ENCODE results near the gene FARP2. TPM values are rescaled to one million over a fixed set of nuclear protein-coding genes. Genes with fewer than 3 reads are reported as not detected.
A peak's percentile ranks its signal among the peaks of the same experiment; 100 is the strongest.

Gene FARP2
- total RNA-seq, 6 experiments from 2014 or later: 38.3 to 46.4 (median 41.9) TPM

- TF ChIP-seq CTCF (IDR thresholded peaks at IDR 0.05): no peak
- H3K27ac Mint-ChIP-seq: peak overlapping the region; percentile 34; the same call in 1 of the 2 replicates
Measured at GRCh38 chr2:241352227-241352626, 3.9 kb upstream of the FARP2 start.

DNA sequence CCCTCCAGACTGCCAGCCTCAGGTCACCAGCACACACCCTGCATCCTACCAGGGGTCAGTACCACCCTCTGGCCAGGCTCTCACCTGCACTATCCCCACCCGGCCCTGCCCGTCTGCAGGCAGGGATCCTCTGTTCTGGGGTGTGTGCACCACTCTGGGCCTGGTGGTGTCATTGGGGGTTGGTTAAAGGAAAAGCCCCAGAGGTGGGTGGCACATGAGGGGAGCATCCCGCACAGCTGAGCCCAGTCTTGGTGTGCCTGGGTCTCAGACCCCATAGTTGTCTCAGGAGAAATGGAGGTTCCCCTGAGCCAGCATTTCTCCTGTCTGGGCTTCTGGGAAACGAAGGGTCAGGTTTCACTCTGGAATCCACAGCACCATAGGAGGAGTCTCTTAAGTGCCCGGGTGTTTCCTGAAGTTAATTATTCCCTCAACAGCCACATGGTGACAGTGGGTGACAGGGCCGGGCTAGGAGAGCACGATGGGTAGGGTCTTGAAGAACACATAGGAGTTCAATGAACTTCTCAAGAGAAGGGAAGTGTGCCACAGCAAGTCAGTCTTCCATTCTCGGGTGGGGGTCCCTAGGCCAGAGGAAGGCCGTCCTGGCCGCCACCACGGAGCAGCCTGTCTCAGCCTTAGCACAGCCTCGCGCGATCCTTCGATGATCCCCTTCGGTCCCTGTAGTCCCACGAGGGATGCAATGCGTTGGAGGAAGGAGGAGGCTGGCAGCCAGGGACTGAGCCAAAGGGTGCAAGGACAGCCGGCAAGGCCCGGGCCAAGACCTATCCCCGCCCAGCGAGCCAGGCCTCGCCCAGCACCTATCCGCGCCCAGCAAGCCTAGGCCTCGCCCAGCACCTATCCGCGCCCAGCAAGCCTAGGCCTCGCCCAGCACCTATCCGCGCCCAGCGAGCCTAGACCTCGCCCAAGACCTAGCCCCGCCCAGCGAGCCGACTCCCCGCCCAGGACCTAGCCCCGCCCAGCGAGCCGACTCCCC lies 1.1 kb upstream of the FARP2 start:
- Mint-ChIP-seq H3K27me3 (ENCODE audit: insufficient read depth) (peaks cover 2% of the 10 kb centered on the region; the same call in 1 of the 2 replicates), H3K4me3 (peak overlapping the region; percentile 49; the same call in 1 of the 2 replicates), H3K9me3 (no peaks in the 10 kb centered on the region), H3K4me1 (ENCODE audit: low read depth) (peaks cover 50% of the 10 kb centered on the region), H3K36me3 (ENCODE audit: low read depth) (peaks cover 21% of the 10 kb centered on the region), H3K27ac (peak overlapping the region; percentile 69)
- no peak; the same call in 1 of the 2 replicates for TF ChIP-seq CTCF (IDR thresholded peaks at IDR 0.05)
- peak; percentile 81 for DNase-seq

More at GRCh38 chr2:241352227-241352626, 3.9 kb upstream of the FARP2 start:
- H3K27me3 Mint-ChIP-seq (ENCODE audit: insufficient read depth): peaks cover 2% of the 10 kb centered on the region; the same call in 1 of the 2 replicates
- H3K9me3 Mint-ChIP-seq: no peaks in the 10 kb centered on the region
- peaks cover 26% of the 10 kb centered on the region for H3K4me1 Mint-ChIP-seq (ENCODE audit: low read depth)
- DNase-seq: no peak
- peaks cover 28% of the 10 kb centered on the region for H3K36me3 Mint-ChIP-seq (ENCODE audit: low read depth)
- no peak overlapping the region for H3K4me3 Mint-ChIP-seq

DNA sequence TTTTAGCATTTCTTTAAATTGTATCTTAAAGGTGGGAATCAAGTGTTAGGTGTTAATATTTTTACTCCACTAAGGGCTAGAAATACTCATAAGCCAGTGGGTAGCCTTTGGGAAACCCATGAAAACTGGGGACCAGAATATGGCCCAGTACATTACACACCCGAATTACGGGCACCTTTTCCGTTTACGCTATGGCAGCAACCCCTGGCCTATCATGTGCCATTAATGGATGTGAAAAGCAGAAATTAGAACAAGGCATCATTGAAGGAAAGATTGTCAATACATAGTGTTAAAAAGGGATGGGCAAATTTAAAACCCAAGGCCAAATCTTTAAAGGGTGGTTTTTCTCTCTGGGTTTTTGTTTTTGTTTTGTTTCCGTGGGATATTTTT lies 781 bp downstream of the FARP2 start:
- H3K4me3 Mint-ChIP-seq: peak overlapping the region; percentile 90
- peak overlapping the region; percentile 69 for H3K27ac Mint-ChIP-seq
- H3K4me1 Mint-ChIP-seq (ENCODE audit: low read depth): peaks cover 53% of the 10 kb centered on the region
- H3K36me3 Mint-ChIP-seq (ENCODE audit: low read depth): peaks cover 11% of the 10 kb centered on the region
- TF ChIP-seq CTCF (IDR thresholded peaks at IDR 0.05): no peak
- H3K27me3 Mint-ChIP-seq (ENCODE audit: insufficient read depth): peaks cover 2% of the 10 kb centered on the region; the same call in 1 of the 2 replicates
- H3K9me3 Mint-ChIP-seq: no peaks in the 10 kb centered on the region
- DNase-seq: no peak

DNA sequence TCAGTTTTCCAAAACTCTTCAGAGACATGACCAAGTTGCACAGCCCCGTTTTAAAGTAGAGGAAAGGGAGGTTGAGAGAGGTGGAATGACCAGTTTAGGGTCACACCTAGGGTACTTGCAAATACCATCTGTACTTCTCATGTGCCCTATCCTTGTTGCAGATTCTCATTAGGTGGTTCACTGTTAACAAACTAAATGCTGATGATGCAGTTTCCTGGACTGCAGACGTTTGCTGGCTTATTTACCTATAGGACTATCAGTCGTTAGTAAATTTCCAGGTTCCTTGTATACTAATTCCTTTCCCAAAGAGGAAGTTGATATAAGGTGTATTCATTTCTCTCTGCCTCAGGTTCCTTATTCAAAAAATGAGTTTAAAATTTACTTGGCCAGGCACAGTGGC lies 1.4 kb downstream of the FARP2 start:
- no peaks in the 10 kb centered on the region for H3K9me3 Mint-ChIP-seq
- H3K36me3 Mint-ChIP-seq (ENCODE audit: low read depth): peaks cover 6% of the 10 kb centered on the region
- DNase-seq: no peak
- peaks cover 49% of the 10 kb centered on the region for H3K4me1 Mint-ChIP-seq (ENCODE audit: low read depth)
- peaks cover 2% of the 10 kb centered on the region; the same call in 1 of the 2 replicates for H3K27me3 Mint-ChIP-seq (ENCODE audit: insufficient read depth)
- H3K4me3 Mint-ChIP-seq: peak overlapping the region; percentile 90
- peak overlapping the region; percentile 69 for H3K27ac Mint-ChIP-seq
- TF ChIP-seq CTCF (IDR thresholded peaks at IDR 0.05): no peak

DNA sequence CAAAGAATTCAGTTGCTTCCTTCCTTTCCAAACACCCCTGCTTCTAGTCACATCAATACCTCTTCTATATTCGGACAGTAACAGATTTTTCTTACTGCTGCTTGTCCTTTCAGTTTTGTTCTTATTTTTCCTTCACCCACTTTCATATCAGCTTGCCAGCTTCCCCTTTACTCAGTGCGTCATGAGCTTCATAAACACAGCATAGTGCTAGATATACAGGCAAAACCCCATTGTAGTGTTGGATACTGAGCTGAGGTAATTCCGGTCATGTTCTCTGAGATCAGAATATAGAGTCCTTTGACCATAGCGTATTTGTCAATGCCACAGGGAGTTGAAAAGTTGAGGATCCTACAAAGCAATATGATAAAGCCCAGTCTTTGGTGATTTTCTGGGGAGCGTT lies 2.4 kb downstream of the FARP2 start:
- Mint-ChIP-seq H3K36me3 (ENCODE audit: low read depth) (peaks cover 7% of the 10 kb centered on the region), H3K4me3 (no peak overlapping the region), H3K27me3 (ENCODE audit: insufficient read depth) (peaks cover 2% of the 10 kb centered on the region; the same call in 1 of the 2 replicates), H3K9me3 (no peaks in the 10 kb centered on the region), H3K27ac (no peak overlapping the region; the same call in 1 of the 2 replicates), H3K4me1 (ENCODE audit: low read depth) (peaks cover 53% of the 10 kb centered on the region)
- no peak for TF ChIP-seq CTCF (IDR thresholded peaks at IDR 0.05)
- DNase-seq: no peak

Data from HFFc6 (cell line).